Small intestine (tissue), 7 donors: ENCODE results near the gene SPATA22. TPM values are rescaled to one million over a fixed set of nuclear protein-coding genes. Genes with fewer than 3 reads are reported as not detected.

ENCODE experiments used
- DNase-seq, 2 donors: peaks; one replicate each; pipeline versions ENCODE4 v3.0.0 to v3.0.0-alpha.2; 2013
- FAIRE-seq: peaks from 2 replicates; lab custom pipeline; 2012; peaks lifted over from hg19 to GRCh38; lab: Jason Lieb, UNC
- H3K27ac ChIP-seq, 3 donors: one replicate each; pipeline ENCODE4 v1.5.1; 2013; ENCODE audit warnings: low read length in 2 of 3, mild to moderate bottlenecking in 2 of 3, control low read depth in 1 of 3, inconsistent platforms in 1 of 3, low read depth in 1 of 3, moderate library complexity in 1 of 3
- H3K27me3 ChIP-seq, 3 donors: one replicate each; pipeline ENCODE4 v1.6.1; 2013; ENCODE audit warnings: low read length in 3 of 3, inconsistent platforms in 1 of 3; ENCODE audit not compliant: control insufficient read depth in 3 of 3, insufficient read depth in 3 of 3
- H3K36me3 ChIP-seq, 3 donors: one replicate each; pipeline ENCODE4 v1.6.1; 2013; ENCODE audit warnings: low read length in 3 of 3, inconsistent platforms in 1 of 3, low read depth in 1 of 3, mild to moderate bottlenecking in 1 of 3, moderate library complexity in 1 of 3; ENCODE audit not compliant: control insufficient read depth in 3 of 3, insufficient read depth in 2 of 3
- H3K4me1 ChIP-seq, 3 donors: one replicate each; pipeline ENCODE4 v1.6.1; 2013; ENCODE audit warnings: low read length in 2 of 3, inconsistent platforms in 1 of 3, low read depth in 1 of 3, mild to moderate bottlenecking in 1 of 3, moderate library complexity in 1 of 3; ENCODE audit not compliant: control insufficient read depth in 3 of 3, insufficient read depth in 2 of 3
- H3K4me3 ChIP-seq, 3 donors: one replicate each; pipeline ENCODE4 v1.5.1; 2013; ENCODE audit warnings: low read length in 3 of 3, control low read depth in 1 of 3, inconsistent platforms in 1 of 3, low read depth in 1 of 3, mild to moderate bottlenecking in 1 of 3, moderate library complexity in 1 of 3
- H3K9me3 ChIP-seq, 2 donors: one replicate each; pipeline ENCODE4 v1.6.1; 2013; ENCODE audit warnings: low read depth in 1 of 2, low read length in 1 of 2; ENCODE audit not compliant: control insufficient read depth in 2 of 2, insufficient read depth in 1 of 2
- WGBS, 3 donors: extraction: QIAGEN DNeasy Blood & Tissue Kit; methylation state at CpG; one replicate each; pipeline ENCODE4 v1.1.7; 2013; 5-methylcytosine and 5-hydroxymethylcytosine counted together
- polyA plus RNA-seq, 4 donors: library from polyadenylated mRNA; stranded (reverse) in 3 of 4; unstranded in 1 of 4; fragments of 200-250 nt in 3 of 4; fragments of 120-200 nt in 1 of 4; gene quantifications; one replicate each; pipeline versions ENCODE4 v1.2.1 to v1.2.3, GENCODE V29; 2013
- donor health status: healthy with polysubstance abuse.
- donor health status: control.
- donor health status: control.
- donor health status: Bipolar disorder and iron deficiency.
- donor health status: healthy.

SPATA22 gene
- polyA plus RNA-seq, 4 donors, result 0.12 TPM; not detected in 3

- Histone ChIP-seq H3K4me1 (no peaks in the 10 kb centered on the region), H3K27ac (no peak overlapping the region), H3K27me3 (no peaks in the 10 kb centered on the region), H3K9me3 (no peaks in the 10 kb centered on the region), H3K36me3 (peaks cover 0 to 25% (median 0%) of the 10 kb centered on the region in 3 donors), H3K4me3 (no peak overlapping the region)
- DNase-seq (no peak), FAIRE-seq (no peak)
- 61 to 67% (median 67%) methylated on average over 7 of the region's 7 CpGs for WGBS, 3 donors
These were observed 38.5 kb upstream of the SPATA22 start for GRCh38 chr17:3510090-3510489.

- Histone ChIP-seq H3K4me3 (no peak overlapping the region), H3K36me3 (peaks cover 0 to 8% (median 0%) of the 10 kb centered on the region in 3 donors), H3K4me1 (no peaks in the 10 kb centered on the region), H3K27me3 (no peaks in the 10 kb centered on the region), H3K9me3 (no peaks in the 10 kb centered on the region), H3K27ac (no peak overlapping the region)
- FAIRE-seq (no peak), DNase-seq (no peak)
- WGBS, 3 donors, result 77 to 90% (median 84%) methylated on average over 3 of the region's 3 CpGs
These were observed 36.2 kb upstream of the SPATA22 start for GRCh38 chr17:3507869-3508268.

DNA sequence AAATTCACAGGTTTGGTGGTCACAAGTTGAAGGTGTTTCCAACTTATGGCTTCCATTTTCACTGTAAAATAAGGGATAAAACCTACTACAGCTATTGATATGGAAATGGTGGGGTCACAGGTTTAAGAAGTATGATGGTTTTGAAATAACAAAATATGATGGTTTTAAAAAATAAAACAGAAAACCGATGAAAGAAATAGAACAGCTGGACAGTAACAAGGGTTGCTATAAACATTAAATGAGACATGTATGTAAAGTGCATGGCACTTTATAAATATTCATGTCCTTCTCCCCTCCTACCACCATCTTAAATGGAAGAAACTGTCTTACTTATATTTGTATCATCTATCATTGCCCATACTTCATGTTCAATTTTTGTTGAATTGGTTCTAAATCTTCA is 35.5 kb upstream of the SPATA22 start:
- no peak overlapping the region for H3K27ac ChIP-seq
- WGBS, 3 donors, result 69 to 79% (median 76%) methylated on average over 1 of the region's 1 CpG
- no peak overlapping the region for H3K4me3 ChIP-seq
- H3K9me3 ChIP-seq, result no peaks in the 10 kb centered on the region
- peaks cover 0 to 3% (median 0%) of the 10 kb centered on the region in 3 donors for H3K36me3 ChIP-seq
- no peaks in the 10 kb centered on the region for H3K4me1 ChIP-seq
- H3K27me3 ChIP-seq, result no peaks in the 10 kb centered on the region
- no peak for DNase-seq
- FAIRE-seq, result no peak

GRCh38 chr17:3506054-3506453 is 34.4 kb upstream of the SPATA22 start:
- WGBS, 3 donors, result 77 to 97% (median 83%) methylated on average over 2 of the region's 2 CpGs
- no peak for FAIRE-seq

DNA sequence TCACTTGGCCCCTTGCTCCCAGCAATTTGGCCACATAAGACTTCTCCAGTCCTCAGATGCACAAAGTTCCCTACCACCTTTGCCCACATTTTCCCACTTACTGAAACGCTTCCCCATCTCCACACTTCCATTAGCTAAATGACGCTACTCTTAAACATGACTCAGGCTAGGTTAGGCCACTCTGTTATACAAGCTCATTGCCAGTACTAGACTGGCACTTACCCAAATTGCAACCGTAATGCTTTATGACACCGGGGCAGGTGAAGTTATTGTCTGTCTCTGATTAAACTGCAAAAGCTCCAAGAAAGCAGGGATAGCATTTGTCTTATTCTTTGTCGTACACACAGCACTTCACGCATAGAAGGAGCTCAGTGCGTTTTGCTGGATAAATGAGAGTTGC is 33.4 kb upstream of the SPATA22 start:
- DNase-seq (peak in 1 of 2 donors; percentile 15), FAIRE-seq (no peak)
- Histone ChIP-seq H3K9me3 (peaks cover 0 to 7% of the 10 kb centered on the region in 2 donors), H3K36me3 (no peaks in the 10 kb centered on the region), H3K27ac (no peak overlapping the region), H3K4me1 (no peaks in the 10 kb centered on the region), H3K4me3 (no peak overlapping the region), H3K27me3 (no peaks in the 10 kb centered on the region)
- 39 to 74% (median 50%) methylated on average over 7 of the region's 7 CpGs for WGBS, 3 donors

More at GRCh38 chr17:3506054-3506453, 34.4 kb upstream of the SPATA22 start:
- Histone ChIP-seq H3K36me3 (peaks cover 0 to 2% (median 0%) of the 10 kb centered on the region in 3 donors), H3K9me3 (peaks cover 0 to 2% of the 10 kb centered on the region in 2 donors), H3K27ac (no peak overlapping the region), H3K4me1 (no peaks in the 10 kb centered on the region), H3K27me3 (no peaks in the 10 kb centered on the region), H3K4me3 (no peak overlapping the region)
- peak in 1 of 2 donors; percentile 46 for DNase-seq

GRCh38 chr17:3503285-3503684 is 31.7 kb upstream of the SPATA22 start:
- WGBS, 3 donors, result 67 to 83% (median 83%) methylated on average over 1 of the region's 1 CpG
- H3K9me3 ChIP-seq, result peaks cover 0 to 7% of the 10 kb centered on the region in 2 donors
- DNase-seq (no peak), FAIRE-seq (no peak)
- no peaks in the 10 kb centered on the region for H3K27me3 ChIP-seq
- H3K4me1 ChIP-seq, result no peaks in the 10 kb centered on the region
- no peaks in the 10 kb centered on the region for H3K36me3 ChIP-seq
- no peak overlapping the region for H3K4me3 ChIP-seq
- H3K27ac ChIP-seq, result no peak overlapping the region

DNA sequence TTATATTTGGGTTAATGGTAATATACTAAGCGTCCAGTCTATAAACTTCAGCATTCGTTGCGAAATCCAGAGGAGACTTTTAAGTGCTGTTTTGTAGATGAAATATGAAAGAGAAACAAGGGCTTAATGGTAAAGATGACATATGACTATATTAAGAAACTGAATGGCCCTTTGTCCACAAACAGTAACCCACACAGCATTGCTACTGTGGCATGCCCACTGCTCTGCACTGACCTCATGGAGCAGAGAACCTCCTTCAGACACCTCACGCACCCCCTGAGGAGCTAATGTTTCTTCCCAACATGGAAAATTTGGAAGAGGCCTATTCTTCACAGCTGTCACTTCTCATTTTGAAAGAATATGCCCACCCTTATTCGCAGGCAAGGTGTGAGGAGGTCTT is 30.8 kb upstream of the SPATA22 start:
- no peak overlapping the region for H3K27ac ChIP-seq
- no peak overlapping the region for H3K4me3 ChIP-seq
- peaks cover 0 to 7% of the 10 kb centered on the region in 2 donors for H3K9me3 ChIP-seq
- H3K27me3 ChIP-seq, result no peaks in the 10 kb centered on the region
- no peaks in the 10 kb centered on the region for H3K36me3 ChIP-seq
- no peaks in the 10 kb centered on the region for H3K4me1 ChIP-seq
- DNase-seq, result no peak
- FAIRE-seq, result no peak
- WGBS, 3 donors, result 62 to 71% (median 68%) methylated on average over 5 of the region's 5 CpGs

GRCh38 chr17:3501344-3501743 is 29.7 kb upstream of the SPATA22 start:
- H3K4me3 ChIP-seq, result no peak overlapping the region
- H3K9me3 ChIP-seq, result peaks cover 0 to 7% of the 10 kb centered on the region in 2 donors
- H3K27ac ChIP-seq, result no peak overlapping the region
- FAIRE-seq (no peak), DNase-seq (no peak)
- no peaks in the 10 kb centered on the region for H3K4me1 ChIP-seq
- H3K36me3 ChIP-seq, result no peaks in the 10 kb centered on the region
- no peaks in the 10 kb centered on the region for H3K27me3 ChIP-seq
- WGBS, 3 donors, result 58 to 79% (median 79%) methylated on average over 5 of the region's 5 CpGs

DNA sequence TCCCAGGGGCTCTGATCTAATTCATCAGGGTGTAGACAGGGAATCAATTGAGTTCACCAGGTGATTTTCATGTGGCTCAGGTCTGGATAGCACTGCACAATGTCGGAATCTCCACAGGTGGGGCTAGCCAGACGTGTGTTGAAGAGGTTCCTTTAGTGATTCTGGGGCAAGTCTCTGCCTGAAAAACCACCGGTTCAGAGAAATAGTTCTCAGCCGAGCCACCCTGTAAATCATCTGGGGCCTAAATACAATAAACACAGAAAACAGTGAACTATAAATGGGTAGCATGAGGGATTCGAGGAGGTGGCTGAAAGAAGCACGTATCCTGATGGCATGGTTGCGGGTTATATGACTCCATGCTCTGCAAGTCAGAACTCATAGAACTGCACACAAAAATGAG is 25.5 kb upstream of the SPATA22 start:
- Histone ChIP-seq H3K4me3 (no peak overlapping the region), H3K27me3 (peaks cover 0 to 3% (median 0%) of the 10 kb centered on the region in 3 donors), H3K36me3 (no peaks in the 10 kb centered on the region), H3K4me1 (no peaks in the 10 kb centered on the region), H3K9me3 (peaks cover 0 to 11% of the 10 kb centered on the region in 2 donors), H3K27ac (no peak overlapping the region)
- FAIRE-seq, result no peak
- DNase-seq, result no peak
- WGBS, 3 donors, result 81 to 94% (median 89%) methylated on average over 7 of the region's 7 CpGs
